HG03066 (cell line): ENCODE results near the gene APPL2.

Experiments
- ATAC-seq: cut with Tn5 transposase; IDR thresholded peaks from one replicate; pipeline ENCODE4 v1.9.1; 2021; ENCODE audit warnings: low read depth; ENCODE audit not compliant: unreplicated experiment

APPL2 gene

DNA sequence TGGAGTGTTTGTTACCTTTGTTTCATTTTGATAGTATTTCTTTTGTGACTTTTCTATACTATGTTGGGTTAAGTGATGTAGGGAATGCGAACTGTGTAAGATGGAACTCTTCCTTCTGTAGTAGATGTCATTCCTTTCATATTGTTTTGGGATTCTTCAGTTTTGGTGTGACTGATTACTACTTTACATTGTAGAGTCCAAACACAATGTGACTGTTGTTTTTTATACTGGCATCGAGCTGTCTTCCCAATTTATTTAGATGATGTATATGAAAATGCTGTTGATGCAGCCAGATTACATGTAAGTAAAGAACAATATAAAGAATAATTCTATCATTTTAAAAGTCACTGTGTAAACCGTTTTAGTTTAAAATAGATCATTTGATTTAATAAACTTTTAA lies 93.7 kb downstream of the APPL2 start:
- ATAC-seq = no peak

DNA sequence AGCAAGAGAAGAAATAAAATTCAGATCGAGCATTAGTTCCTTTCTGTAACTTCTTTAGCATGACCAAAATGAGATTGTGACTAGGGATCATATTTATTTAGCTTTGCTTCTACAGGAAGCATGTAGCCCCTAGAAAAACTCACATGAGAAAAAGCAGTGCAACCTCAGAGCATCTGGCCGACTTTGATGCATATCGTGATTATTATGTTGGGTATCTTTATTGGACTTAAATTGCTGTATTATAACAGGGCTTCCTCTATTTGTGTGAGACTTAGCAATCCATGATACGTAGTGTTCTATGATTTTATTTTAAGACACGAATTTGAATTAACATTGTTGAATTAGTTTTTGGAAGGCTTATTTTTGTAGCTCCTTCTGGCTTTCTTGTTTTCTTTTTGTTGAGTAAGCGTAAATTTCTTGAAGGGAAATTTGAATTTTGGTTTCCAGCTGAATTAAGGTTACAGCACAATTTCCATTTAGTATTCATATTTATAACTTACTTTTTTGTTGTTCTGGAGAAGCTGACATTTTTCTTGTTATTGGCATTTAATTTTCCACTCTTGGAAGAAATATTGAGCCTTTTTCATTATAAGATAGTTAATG lies 94.6 kb downstream of the APPL2 start:
- no peak for ATAC-seq

DNA sequence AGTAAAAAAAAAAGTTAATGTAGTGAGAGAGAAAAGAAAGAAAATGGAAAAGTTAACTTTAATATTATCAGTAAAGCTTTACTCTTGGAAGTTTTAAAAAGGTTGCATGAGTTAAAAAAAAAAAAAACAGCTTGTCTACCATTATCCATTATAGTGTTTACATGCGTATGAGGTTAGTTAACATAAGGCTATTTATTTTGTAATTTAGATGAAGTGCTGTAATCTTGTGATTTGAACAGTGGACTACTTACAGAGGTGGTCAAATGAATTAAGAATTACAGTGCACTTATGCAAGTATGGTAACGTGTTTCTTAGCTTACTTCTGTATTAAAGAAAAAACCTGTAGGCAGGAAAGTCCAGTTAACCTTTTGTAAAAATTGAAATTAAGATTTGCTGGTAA lies 97.7 kb downstream of the APPL2 start:
- no peak for ATAC-seq
